BE2C (cell line): Measurements from ENCODE around the gene SHC3.

Experiments
- DNase-seq: peaks from one replicate; pipeline ENCODE4 v3.0.0-alpha.2; 2020
- H3K27me3 ChIP-seq: fragments of 250-450 bp; sonication (Bioruptor Pico); 2 replicates; pipeline ENCODE4 v1.5.1; 2020; ENCODE audit warnings: mild to moderate bottlenecking
- H3K36me3 ChIP-seq: fragments of 250-450 bp; sonication (Bioruptor Pico); 2 replicates; pipeline ENCODE4 v1.5.1; 2020; ENCODE audit warnings: mild to moderate bottlenecking
- H3K4me1 ChIP-seq: fragments of 250-450 bp; sonication (Bioruptor Pico); 2 replicates; pipeline ENCODE4 v1.5.1; 2020
- H3K4me3 ChIP-seq: 2 replicates; pipeline ENCODE4 v1.5.1; 2011; ENCODE audit warnings: low read depth, low read length
- H3K9me3 ChIP-seq: fragments of 250-450 bp; sonication (Bioruptor Pico); 2 replicates; pipeline ENCODE4 v1.5.1; 2020
- CTCF ChIP-seq: IDR thresholded peaks from 2 replicates; pipeline ENCODE4 v1.5.1; 2012; ENCODE audit warnings: mild to moderate bottlenecking, low read depth, low read length

Gene SHC3

GRCh38 chr9:89207026-89207425 lies 28.4 kb upstream of the SHC3 start:
- Histone ChIP-seq H3K27me3 (no peaks in the 10 kb centered on the region), H3K4me1 (no peaks in the 10 kb centered on the region), H3K4me3 (no peak overlapping the region), H3K36me3 (no peaks in the 10 kb centered on the region), H3K9me3 (peaks cover 3% of the 10 kb centered on the region; the same call in 1 of the 2 replicates)
- DNase-seq: no peak
- TF ChIP-seq CTCF: no peak

DNA sequence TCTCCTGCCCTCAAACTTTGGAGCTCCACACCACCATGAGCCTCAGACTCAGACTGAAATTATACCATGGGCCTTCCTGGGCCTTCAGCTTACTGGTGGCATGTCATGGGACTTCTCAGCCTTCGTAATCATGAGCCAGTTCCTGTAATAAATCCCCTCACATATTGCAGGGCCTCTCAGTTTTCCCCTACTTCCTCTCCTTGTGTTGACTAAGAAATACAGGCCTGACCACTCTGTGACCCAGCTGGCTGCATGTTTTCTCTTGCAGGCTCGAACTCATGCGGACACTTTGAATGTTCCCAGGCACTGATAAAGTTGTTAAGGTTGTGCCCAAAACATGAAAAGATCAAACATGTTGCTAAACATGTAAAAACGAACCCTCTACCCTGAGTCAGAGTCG lies 26.2 kb upstream of the SHC3 start:
- DNase-seq: no peak
- Histone ChIP-seq H3K4me1 (no peaks in the 10 kb centered on the region), H3K36me3 (no peaks in the 10 kb centered on the region), H3K27me3 (no peaks in the 10 kb centered on the region), H3K9me3 (no peaks in the 10 kb centered on the region; the same call in 1 of the 2 replicates), H3K4me3 (no peak overlapping the region)
- no peak for TF ChIP-seq CTCF

- H3K4me3 ChIP-seq: no peak overlapping the region
- 0 out of 2 replicates have a peak, but pooled peaks cover 4% of the 10 kb centered on the region for H3K4me1 ChIP-seq
- DNase-seq: no peak
- no peaks in the 10 kb centered on the region for H3K9me3 ChIP-seq
- H3K27me3 ChIP-seq: no peaks in the 10 kb centered on the region
- H3K36me3 ChIP-seq: no peaks in the 10 kb centered on the region
- no peak for TF ChIP-seq CTCF
Measured at GRCh38 chr9:89195131-89195797, 16.6 kb upstream of the SHC3 start.

GRCh38 chr9:89194421-89195130 lies 16.0 kb upstream of the SHC3 start:
- H3K9me3 ChIP-seq: no peaks in the 10 kb centered on the region
- no peak for DNase-seq
- H3K27me3 ChIP-seq: no peaks in the 10 kb centered on the region
- no peak overlapping the region for H3K4me3 ChIP-seq
- H3K4me1 ChIP-seq: 0 out of 2 replicates have a peak, but pooled peaks cover 4% of the 10 kb centered on the region
- TF ChIP-seq CTCF: no peak
- H3K36me3 ChIP-seq: no peaks in the 10 kb centered on the region

DNA sequence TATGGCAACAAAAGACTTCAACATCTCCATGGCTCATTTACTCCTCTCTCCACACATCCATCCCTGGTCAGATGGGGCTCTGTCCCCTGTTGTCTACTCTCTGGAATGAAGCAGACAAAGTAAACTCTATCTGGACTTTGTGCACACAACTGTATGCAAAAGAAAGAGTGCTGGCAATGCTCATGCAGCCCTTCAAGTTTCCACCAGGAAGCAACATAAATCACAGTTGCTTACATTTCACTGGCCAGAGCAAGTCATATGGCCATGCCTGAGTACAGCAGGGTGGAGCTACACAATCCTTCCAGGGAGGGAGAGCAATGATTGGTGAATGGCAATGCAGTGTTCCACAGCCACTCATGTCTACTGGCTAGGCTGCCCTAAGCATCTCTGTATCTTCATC lies 12.4 kb upstream of the SHC3 start:
- no peak for TF ChIP-seq CTCF
- Histone ChIP-seq H3K36me3 (no peaks in the 10 kb centered on the region), H3K4me3 (no peak overlapping the region), H3K27me3 (no peaks in the 10 kb centered on the region), H3K4me1 (0 out of 2 replicates have a peak, but pooled peaks cover 4% of the 10 kb centered on the region), H3K9me3 (no peaks in the 10 kb centered on the region)
- DNase-seq: peak; percentile 33

DNA sequence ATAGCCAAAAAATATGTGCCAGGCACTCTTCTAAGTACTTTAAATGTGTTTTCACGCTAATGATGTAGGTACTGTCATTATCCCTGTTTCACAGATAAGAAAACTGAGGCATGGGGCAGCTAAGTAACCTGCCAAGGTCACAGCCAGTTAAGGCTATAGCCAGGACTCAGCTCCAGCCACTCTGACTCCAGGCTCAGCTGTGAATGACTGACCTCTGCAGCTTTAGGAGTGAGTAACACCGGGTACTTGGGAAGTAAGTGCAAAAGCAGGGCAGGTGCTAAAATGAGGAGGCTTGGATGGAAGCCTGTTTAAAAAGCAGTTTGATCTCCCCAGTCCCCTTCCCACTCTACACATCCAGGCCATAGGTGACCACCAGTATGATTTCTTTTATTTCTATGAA lies 10.6 kb upstream of the SHC3 start:
- TF ChIP-seq CTCF: no peak
- no peak for DNase-seq
- H3K4me3 ChIP-seq: no peak overlapping the region
- no peaks in the 10 kb centered on the region for H3K36me3 ChIP-seq
- H3K9me3 ChIP-seq: no peaks in the 10 kb centered on the region
- 0 out of 2 replicates have a peak, but pooled peaks cover 4% of the 10 kb centered on the region for H3K4me1 ChIP-seq
- H3K27me3 ChIP-seq: no peaks in the 10 kb centered on the region
